HG02840 (cell line): ENCODE results near the gene KANK2.

Experiments used
- ATAC-seq: cut with Tn5 transposase; IDR thresholded peaks from one replicate; pipeline ENCODE4 v1.9.1; 2021; ENCODE audit warnings: mild to moderate bottlenecking, moderate library complexity, moderate number of reproducible peaks; ENCODE audit not compliant: unreplicated experiment, low FRiP score

Gene KANK2

GRCh38 chr19:11197291-11198174 lies at the start of gene KANK2:
Gene KANK2, minus strand, starts transcription at chr19:11197545. Its CDS starts 3,034 bp downstream, at chr19:11194511.
- ATAC-seq, result peak; percentile 80

DNA sequence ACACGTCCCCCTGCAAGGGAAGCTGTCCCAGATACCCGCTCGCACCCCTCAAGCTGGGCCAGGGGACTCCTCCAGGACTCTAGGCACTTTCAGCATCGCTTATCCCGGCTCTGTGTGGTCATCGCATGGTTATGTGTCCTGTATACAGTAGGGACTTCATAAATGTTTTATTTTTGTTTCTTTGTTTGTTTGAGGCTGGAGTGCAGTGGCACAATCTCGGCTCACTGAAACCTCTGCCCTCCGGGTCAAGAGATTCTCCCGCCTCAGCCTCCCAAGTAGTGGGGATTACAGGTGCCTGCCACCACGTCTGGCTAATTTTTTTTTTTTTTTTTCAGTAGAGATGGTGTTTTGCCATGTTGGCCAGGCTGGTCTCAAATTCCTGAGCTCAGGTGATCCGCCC lies 49.6 kb upstream of the KANK2 start:
- ATAC-seq, result no peak

GRCh38 chr19:11244846-11245589 lies 47.7 kb upstream of the KANK2 start:
- ATAC-seq, result no peak

GRCh38 chr19:11243798-11244169 lies 46.4 kb upstream of the KANK2 start:
- no peak for ATAC-seq

DNA sequence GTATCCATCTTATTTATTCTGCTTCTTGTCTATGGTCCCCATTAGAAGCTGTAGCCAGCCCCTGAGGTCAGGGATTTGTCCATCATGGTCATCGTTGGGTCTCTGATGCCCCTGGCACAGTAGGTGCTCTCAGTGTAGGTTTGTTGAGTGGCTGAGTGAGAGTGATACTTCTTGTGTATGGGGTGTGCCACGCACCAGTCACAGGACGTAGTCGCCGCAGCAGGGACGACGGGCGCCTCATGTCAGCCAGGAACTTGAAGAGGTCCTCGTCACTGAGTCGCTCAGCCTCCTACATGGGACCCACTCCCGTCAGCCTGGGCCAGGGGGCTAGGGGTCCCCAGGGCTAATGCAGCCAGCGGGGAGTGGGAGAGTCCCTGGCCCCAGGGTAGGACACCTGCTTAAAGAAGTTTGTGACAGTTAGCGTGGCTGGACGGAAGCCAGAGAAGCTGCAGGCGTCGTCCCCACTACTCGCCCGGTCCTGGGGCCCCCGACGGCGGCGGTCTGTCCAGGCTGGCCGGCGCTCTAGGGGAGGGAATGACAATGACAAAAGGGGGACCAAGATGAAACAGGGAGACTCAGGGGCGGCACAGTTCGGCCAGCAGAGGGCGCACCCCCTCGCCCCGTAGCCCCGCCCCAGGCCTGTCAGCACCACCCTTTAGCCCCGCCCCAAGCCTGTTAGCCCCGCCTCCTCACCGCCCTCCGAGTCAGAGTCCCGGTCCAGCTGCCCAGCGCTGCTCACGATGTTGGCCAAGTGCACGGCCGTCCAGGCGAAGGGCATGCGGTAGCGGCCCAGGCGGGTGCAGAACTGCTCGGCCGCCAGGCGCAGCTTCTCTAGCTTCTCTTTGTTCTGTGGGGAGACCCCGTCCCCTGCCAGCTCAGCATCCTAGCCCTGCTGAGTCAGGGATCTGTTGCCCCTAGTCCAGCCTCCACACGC lies 45.8 kb upstream of the KANK2 start:
- peak; percentile 62 for ATAC-seq

DNA sequence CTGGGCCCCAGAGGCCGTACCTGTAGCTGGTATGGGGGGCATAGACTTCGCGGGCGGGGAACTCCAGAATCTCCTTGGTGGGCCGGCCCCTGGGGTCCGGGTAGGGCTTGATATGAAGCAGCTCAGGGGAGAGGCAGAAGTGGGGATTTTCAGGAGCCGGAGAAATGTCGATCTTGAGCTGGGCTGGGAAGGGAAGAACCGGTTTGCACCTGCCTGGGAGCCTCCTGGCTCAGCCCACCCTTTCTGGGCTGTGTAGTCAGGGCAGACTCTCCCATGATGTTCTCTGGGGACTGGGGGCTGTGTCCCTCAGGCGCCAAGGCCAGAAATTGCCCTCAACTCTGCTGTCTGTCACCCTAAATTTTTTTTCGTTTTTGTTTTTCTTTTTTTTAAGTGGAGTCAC lies 44.7 kb upstream of the KANK2 start:
- ATAC-seq, result no peak

- ATAC-seq, result no peak
These were observed 42.7 kb upstream of the KANK2 start for GRCh38 chr19:11240008-11240444.

DNA sequence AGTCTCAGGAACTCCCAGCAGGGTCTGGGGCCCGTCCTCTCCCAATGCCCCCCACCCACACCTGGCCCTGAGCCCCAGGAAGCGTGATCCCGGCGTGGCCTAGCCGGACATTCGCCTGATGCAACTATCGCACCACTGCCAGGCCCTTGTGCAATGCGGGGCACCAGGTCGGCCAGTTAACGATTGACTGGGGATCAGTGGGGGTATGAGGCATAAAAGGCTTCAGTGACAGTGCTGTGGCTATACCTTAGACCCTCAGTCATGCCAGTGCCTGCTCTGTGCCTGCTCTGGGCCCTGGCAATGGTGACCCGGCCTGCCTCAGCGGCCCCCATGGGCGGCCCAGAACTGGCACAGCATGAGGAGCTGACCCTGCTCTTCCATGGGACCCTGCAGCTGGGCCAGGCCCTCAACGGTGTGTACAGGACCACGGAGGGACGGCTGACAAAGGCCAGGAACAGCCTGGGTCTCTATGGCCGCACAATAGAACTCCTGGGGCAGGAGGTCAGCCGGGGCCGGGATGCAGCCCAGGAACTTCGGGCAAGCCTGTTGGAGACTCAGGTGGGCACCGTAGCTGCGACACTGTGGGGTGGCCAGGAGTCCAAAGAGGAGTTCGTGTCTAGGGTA lies 42.1 kb upstream of the KANK2 start, which contains the start of gene ANGPTL8:
TSS of gene ANGPTL8 (plus strand) at position 243 of the 624 bp plus-strand sequence. CDS start at position 262, 19 bp downstream.
- ATAC-seq, result no peak

DNA sequence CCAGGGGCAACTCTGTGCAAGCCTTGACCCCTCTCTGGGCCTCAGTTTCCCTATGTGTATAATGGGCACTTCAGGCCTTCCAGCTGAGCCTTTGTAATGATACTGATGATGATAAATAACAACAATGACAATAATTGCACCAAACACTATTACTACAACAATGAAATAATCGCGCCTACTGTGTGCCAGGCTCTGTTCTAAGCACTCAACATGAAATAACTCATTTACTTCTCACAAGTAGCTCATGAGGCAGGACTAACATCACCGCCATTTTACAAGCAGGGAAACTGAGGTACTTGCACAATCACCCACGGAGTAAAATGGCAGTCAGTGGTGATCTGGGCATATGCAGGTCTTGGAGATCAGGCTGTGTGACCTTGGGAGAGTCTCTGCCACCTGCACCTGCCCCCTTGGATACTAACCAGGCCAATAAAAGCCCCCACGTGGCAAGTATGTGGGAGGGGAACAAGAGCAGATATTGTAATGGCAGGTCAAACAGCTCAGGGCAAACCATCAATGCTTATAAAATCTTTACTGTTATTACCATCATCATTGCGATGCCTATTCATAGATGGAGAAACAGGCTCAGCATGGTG lies 41.5 kb upstream of the KANK2 start:
- ATAC-seq, result no peak

DNA sequence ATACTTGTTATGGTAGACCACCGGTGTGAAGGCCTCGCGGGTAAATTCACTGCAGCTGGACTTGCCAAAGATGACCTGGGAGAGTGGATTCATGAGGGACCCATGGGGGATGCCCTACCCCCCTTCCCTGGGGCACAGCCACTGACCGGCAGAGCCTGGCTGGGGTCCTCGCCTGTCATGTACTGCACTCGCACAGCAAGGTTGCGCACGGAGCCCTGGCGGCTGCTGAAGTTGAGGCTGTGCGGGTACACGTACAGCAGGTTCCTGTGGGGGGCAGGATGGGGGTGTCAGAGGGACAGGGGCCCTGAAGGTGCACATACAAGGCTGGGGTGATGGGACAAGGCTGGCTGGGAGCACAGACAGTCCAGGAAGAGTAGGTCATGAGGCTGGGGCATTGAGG lies 40.7 kb upstream of the KANK2 start:
- no peak for ATAC-seq

DNA sequence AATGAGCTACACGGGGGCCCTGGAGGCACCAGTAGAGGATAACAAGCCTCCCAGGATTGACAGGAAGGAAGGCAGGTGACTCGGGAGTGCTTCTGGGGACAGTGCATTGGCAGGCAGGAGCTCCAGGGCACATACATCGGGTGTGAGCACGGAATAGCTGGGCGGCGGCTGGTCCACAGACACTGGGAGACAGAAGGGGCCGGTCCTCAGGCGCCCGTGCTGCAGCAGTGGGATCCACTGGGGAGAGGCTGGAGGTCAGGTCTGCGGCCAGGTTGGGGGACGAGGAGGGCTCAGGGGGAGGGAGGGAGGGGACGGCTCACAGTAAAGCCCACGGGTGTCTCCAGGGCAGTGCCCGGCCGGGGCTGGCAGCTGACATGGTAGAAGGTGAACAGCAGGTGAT lies 40.0 kb upstream of the KANK2 start:
- no peak for ATAC-seq

DNA sequence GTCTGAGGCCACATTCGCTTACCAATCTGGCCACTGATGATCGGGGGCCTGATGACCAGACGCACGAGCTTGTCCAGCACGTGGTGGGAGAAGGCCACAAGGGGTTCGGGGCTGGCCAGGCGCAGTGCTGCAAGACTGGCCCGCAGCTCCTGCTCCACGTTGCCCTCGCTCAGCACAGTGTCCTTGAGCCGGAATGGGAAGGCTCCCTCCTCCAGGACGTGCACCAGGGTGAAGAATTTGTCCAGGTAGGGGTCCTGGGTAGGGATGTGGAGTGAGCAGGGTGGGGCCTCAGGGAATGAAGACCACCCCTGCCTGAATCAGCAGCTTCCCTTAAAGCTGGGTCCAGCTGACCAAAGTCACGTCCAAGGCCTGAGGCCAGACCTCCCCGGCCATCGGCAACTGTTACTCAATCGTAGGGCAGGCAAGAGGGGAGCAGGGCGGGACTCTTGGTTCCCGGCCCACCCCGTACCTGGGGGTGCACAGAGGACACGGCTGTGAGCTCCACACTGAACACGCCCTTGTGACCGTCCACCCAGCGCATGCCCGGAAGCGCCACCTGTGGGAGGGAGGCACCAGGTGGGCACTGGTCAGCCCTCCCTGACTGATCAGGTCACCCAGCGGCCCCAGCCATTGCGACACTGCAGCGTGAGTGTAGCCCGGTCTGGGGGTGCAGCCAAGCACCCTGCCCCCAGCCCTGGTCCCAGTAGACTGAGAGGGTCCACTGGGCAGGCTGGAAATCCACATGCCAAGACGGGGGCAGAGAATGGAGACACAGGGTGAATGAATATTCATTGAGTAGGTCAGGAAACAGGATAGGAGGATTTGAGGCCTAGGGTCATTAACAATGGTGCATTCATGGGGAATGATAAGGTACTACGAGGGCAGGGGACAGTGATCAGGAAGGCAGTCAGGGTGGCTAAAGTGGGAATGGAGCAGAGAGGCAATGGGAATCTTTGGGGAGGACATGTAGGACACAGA lies 39.3 kb upstream of the KANK2 start:
- no peak for ATAC-seq

DNA sequence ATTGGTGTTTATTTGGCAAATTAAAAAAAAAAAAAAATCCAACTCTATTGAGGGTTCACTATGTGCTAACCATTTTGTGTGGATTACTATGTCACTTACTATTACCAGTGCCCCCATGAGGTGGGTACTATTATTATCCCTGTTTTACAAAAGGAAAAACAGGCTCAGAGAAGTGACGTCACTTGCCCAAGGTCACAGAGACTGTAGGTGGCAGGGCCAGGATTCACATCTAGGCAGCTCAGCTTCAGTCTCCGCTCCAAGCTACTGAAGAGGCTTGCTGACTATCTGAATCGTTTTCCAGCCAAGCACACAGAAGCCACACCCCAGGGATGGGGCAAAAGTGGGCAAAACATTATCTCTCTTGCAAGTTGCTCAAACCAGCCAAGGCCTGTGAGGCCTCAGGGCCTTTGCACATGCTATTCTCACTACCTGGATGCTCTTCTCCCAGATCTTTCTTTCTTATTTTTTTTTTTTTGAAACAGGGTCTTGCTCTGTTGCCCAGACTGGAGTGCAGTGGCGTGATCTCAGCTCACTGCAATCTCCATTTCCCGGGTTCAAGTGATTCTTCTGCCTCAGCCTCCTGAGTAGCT lies 37.2 kb upstream of the KANK2 start:
- ATAC-seq, result no peak

DNA sequence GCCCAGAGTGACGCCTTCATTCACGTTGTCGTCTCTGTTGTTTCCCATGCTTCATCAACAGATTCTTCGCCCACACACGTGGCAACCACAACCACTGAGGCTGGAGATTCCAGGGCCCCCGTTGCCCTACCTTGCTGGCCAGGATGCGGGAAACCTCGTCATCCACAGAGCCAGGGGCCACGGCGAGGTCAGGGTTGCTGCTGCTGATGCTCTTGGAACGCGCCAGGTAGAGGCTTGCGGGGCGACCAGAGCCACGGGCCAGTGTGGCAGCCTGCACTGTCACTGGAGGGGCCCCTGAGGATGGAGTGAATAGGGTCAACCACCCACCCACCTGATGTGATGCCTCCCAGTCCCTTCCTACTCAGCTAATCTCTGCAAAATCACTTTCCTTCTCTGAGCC lies 35.7 kb upstream of the KANK2 start:
- ATAC-seq, result no peak

DNA sequence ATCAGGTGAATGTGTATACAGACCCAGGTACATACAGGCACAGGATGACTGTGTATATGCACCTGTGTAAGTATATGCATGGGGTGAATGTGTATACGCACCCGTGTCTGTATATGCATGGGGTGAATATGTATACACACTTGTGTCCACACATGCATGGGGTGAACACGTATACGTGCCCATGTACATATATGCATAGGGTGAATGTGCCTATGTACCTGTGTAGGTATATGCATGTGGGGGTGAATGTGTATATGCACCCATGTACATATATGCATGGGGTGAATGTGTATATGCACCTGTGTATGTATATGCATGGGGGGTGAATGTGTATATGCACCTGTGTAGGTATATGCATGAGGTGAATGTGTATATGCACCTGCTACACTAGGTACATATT lies 35.2 kb upstream of the KANK2 start:
- ATAC-seq, result no peak

DNA sequence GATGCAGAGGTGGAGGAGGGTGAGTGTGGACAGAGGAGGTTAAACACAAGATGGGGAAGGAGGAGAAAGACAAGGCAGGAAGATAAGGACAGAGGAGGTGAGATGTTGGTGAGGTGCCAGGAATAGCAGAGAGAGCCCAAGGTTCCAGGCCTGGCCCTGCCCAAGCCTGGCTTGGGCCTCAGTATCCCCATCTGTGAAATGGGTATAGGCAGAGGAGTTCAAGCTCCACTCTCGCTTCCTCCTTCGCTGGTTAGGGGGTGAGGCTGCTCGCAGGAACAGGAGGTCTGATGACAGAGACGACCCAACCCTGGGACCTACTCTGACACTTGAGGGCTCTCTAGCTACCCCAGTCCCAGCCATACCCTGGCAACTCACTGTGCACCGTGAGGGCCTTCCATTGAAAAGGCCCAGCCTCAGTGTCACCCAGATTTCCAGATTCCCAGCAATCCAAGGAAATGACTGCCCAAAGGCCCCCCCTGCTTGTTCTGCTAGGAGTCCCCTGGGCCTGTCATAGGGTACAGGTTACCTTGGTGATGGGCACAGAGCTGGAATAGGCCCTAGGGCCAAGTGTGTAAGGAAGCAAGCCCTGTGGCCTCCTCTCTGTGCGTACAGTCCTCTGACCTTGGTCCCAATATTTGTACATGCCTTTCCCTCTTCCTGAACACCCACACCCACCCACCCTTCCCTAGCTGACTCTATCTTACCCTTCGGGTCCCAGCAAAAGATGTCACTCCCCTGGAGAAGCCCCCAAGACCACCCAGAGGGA lies 33.5 kb upstream of the KANK2 start:
- ATAC-seq, result no peak

DNA sequence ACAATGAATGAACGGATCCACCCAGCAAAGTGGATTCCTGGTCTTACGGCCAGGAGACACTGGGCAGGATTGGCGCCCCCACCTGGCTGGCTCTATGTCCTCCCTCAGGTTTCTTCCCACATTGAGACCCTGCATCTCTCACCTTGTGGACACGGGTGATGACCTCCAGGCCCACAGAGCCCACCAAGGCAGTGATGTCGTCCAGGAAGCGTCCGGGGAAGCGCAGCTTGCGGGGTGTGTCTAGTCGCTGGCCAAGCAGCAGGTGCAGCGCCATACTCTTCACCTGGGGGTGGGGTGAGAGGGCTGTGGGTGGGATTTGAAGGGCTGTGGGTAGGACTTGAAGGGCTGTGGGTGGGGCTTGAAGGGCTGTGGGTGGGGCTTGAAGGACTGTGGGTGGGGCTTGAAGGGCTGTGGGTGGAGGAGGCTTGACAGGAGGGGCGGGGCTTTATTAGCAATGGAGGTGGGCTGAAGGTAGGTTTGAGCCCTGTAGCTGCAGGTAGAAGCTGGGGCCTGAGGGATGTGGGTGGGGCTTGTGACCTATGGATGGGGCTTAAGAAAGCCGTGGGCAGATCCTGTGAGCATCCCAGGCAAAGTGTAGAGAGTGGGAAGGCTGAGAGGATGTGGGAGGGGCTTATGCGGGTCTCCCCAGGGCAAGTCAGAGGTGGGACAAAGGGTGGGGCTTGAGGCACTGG lies 30.0 kb upstream of the KANK2 start:
- no peak for ATAC-seq
